HG02623 (cell line): ENCODE data around the gene RADIL.

Experiments
- ATAC-seq: cut with Tn5 transposase; IDR thresholded peaks from one replicate; pipeline ENCODE4 v1.9.1; 2021; ENCODE audit warnings: moderate library complexity; ENCODE audit not compliant: unreplicated experiment

RADIL gene

DNA sequence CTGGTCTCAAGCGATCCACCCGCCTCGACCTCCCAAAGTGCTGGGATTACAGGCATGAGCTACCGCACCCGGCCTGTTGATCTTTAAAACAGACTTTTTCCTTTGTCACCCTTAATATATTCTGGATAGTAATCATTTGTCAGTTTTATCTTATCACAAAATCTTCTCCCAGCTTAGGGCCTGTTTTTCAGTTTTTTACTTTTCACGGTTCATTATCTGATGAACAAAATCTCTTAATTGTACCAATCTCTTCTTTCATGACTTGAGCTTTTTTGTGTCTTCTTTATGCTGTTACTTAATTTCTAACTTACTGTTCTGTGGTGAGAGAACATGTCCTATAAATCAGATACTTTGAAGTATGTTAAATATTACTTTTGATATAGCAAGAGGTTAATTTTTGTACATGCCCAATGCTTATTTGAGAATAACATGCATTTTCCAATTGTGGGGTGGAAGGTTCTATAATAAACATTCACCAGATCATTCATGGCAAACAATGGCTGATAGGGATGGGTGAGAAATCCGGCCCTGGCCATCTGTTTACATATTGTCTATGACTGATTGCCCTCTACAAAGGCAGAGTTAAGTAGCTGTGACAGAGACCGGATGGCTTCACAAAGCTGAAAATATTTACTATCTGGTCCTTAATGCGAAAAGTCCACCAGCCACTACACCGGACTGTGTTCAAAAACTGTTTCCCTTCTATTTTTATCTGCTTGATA lies 27.0 kb downstream of the RADIL start:
- ATAC-seq: no peak

GRCh38 chr7:4854916-4855315 lies 28.6 kb downstream of the RADIL start:
- ATAC-seq: no peak

DNA sequence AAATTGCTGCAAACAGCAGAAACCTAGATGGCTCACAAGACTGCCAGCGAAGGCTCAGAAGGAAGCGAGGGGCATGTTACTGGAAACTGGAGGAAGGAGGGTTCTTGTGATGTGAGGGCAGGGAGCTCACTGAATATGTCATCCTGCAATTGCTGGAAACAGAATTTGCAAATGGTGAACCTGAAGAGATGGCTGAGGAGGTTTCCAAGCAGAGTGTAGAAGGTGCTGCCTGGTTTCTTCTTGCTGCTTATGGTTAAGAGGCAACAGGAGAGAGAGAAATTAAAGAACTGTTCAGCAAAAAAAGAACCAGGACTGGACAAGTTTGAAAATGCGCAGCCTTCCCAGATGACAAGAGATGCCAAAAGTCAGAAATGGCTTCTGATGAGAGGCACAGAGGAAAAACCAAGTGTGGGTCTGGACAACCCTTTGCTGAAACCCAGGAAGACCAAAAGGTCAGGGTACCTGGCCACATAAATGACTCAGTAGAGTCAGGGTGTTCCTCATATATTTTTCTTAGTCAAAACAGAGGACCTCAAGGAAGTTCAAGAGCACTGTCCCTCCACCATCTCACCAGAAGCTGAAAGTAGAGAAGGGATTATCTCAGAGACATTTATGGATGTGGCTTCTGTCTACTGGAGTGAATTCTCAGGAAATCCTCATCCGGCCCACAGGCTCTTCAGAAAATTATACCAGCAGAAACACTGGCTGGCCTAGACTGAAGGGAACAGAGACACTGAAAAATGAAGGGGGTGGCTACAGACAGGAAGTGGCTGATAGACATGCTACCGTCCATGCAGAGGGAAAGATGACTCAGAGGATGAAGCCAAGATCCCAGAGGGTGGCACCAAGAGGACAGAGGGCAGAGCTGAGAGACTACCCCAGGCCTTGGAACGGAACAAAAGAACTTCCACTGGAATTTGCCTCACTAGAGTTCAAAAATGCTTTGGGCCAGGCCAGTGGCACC lies 31.8 kb downstream of the RADIL start:
- no peak for ATAC-seq

DNA sequence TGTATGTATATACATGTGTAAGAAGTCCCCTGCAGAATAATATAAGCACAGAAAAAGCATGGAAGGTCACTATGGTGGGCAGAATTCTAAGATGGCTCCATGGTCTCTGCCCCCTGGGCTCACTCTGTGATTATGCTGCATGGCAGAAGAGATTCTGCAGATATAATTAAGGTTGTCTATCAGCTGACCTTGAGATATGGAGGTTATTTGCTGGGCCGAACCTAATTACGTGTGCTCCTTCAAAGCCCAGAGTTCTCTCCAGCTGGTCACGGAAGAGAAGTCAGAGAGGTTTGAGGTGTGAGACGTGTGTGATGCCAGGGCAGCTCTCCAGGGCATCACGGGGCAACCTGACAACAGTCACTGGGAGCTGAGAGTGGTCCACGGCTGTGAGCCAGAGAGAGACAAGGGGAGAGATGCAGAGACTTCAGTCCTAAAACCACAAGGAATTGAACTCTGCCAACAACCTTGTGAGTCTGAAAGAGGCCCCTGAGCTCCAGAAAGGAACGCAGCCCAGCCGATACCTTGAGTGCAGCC lies 33.2 kb downstream of the RADIL start:
- no peak for ATAC-seq

DNA sequence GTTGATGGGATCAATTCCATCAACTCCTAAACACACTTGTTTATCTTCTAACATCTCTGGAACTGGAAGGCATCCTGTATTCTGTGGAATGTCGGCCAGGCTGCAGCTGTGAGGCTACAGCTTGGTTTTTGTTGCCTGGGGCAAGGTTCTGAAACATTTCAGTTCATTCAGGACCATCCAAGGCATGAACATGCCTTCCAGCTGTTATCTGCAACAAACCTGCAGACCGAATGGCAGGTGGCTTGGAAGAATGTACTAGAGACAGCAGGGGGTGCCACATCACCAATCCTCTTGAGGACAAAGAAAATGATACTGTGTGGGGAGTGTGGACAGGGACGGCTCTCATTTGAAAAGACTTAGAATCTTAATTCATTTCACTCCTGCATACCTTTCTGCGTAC lies 34.1 kb downstream of the RADIL start:
- ATAC-seq: no peak

GRCh38 chr7:4845740-4846142 lies 37.8 kb downstream of the RADIL start:
- ATAC-seq: no peak

DNA sequence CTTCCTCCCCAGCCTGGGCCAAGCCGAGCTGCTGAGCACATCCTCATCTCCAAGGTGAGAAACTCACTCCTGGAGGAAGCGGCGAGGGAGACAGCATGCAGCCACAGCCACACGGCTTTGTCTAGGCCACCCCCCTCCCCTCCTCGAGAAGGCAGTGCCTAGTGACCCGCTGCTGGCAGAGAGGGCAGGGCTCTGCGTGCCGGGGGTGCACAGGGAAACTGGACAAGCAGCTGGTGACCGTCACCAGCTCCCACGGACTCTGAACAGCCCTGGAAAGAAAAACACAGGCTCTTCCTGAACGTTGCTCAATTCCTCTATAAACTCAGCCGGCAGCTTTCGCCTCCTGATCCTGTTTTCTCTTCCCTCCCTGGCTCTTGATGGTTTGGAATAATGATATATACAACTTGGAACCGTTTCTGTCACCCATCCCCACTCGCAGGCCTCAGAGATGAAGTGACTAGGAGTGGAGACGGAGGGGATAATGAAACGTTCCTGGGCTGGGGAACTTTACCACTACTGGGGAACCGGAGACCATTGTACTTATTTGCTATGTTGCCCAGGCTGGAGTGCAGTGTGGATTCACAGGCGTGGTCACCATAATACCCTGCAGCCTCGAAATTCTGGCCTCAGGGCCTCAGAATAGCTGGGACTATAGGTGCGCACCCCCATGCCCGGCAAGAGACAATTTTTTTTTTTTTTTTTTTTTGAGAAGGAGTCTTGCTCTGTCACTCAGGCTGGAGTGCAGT lies 41.0 kb downstream of the RADIL start:
- ATAC-seq: no peak

DNA sequence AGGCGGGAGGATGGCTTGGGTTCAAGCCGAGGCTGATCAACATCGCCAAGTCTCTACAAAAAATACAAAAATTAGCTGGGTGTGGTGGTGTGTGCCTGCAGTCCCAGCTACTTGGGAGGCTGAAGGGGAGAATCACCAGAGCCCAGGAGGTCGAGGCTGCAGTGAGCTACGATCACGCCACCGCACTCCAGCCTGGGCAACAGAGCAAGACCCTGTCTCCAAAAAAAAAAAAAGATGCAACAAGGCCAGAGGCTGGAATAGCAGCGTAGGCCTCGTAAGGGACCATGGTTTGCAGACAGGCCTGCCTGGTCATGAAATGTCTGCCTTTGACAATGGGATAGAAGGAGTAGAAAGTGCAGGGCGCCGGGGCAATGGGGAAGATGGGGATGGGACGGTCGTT lies 41.7 kb downstream of the RADIL start:
- no peak for ATAC-seq

GRCh38 chr7:4841007-4841784 lies 42.3 kb downstream of the RADIL start:
- no peak for ATAC-seq

GRCh38 chr7:4840079-4840501 lies 43.4 kb downstream of the RADIL start:
- no peak for ATAC-seq

DNA sequence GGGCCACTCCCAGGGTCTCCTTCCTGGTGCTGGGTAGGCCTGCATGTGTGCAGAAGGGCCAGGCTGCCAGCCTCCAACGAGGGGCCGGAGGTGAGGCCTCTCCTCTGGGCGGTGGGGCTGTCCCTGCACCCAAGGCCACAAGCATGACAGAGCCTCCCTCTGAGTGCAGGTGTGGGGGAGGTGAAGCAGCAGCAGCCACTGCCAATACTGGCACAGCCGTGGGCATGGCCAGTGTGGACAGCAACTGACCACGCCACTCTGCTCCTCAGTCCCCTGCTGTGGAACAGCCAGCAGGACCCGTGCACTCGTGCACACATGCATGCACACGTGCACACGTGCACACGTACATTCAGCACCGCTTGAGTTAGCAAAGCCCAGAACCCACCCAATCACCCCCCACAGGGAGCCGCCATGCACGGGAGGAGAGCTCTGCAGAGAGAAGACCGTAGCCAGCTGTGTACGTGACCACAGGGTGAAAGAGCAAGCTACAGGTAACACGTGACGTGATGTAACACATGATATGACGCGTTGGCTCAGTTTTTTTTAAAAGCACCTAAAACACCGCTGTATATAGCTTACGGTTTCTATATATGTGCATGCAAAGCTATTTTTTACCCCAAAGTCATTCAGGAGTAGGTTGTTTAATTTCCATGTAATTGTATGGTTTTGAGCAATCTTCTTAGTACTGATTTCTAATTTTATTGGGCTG lies 44.7 kb downstream of the RADIL start:
- no peak for ATAC-seq

DNA sequence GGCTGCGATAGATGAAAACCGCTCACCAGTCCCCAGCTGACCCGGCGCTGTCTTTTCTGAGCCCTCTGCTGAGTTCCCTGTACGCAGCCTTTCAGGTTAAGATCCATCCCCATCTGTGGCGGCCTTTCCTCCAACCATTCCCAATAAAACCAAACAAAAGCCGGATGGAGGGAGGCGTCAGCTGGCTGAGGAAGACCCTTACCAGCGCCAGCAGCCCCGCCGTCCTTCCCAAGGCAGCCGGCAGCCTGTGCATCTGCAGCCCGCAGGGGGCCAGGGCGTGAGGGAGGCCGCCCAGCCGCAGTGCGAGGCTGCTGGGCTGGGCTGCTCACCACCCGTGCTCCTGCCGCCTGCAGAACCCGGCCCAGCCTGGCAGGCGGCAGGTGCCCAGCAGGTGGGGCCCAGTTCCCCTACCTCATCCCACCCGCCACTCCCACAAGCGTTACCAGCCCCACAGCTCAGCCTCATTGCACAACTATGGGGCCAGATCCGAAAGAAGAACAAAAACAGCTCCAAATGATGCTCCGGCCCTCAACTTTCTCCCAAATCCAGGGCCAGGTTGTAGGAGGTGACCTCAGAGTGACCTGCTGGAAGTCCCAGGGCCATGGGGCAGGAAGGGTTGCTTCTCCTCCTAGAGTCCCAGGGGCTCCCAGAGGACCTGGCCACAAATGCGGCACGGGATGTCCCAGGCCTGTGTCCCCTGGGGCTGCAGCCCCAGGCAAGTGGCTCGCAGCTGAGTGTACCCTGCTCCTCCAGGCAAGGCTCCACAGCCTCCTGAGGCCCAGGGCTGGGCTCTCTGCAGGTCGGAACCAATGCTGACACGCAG lies 45.5 kb downstream of the RADIL start:
- ATAC-seq: no peak

GRCh38 chr7:4837041-4837802 lies 46.3 kb downstream of the RADIL start:
- no peak for ATAC-seq

DNA sequence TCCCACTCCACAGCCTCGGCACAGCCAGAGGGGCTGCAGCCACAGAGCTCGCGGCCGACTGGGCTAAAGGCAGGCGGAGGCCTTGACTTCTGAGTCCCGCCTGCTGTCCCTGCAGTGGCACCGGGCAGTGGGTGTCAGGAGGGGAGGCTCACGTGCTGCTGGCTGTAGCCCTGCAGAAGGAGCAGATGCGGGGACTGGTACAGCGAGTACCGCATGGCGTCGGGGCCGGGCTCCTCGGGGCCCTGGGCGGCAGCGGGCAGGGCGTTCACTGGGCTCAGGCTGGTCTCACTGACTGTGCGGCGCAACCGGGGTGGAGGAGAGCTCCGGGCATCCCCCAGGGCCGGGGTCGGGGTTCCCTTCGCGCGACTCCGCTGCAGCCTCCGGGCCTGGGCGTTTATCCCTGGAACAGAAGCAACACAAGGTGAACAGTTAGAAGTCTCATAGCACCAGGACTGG lies 47.3 kb downstream of the RADIL start:
- no peak for ATAC-seq

DNA sequence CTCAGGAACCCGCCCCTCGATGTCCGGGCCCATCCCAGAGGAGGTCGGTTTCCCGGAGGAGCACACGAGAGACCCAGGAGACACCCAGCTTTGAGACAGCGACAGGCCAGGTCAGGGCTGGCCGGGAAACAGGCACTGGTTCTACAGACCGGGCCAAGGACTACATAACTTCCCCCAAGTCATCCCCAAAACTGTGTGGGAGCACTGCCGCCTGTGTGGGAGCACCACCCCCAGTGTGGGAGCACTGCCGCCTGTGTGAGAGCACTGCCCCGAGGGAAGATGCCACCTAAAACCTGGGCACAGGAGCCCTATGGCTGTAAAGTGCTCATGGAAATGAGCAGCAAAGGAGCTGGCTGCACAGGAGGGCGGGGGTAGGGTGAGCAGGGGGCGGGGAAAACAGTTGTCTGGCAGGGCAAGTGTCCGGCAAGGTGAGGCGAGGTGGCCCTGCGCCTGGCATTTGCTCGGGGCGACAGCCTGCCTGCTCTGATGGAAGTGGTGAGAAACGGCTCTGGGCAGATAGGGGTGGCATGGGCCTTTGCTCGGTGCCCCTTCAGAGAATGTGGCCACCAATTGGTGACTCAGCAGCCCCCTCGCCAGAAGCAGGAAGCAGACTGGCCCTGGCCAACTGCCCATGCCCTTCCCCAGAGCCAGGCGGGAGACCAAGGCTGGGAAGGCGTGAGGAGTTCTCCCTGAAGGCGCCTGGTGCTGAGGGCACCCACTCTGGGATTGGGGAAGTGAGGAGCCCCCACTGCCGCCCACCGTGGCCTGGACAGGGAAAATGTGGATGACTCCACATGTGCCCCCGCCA lies 47.9 kb downstream of the RADIL start:
- ATAC-seq: no peak

- ATAC-seq: no peak
Measured at GRCh38 chr7:4834601-4835397, 48.7 kb downstream of the RADIL start.
